HG02885 (cell line): ENCODE data around the gene RPS6KB2.

ENCODE experiments used
- ATAC-seq: cut with Tn5 transposase; IDR thresholded peaks from one replicate; pipeline ENCODE4 v1.9.1; 2021; ENCODE audit warnings: mild to moderate bottlenecking; ENCODE audit not compliant: unreplicated experiment, poor library complexity

Gene RPS6KB2

DNA sequence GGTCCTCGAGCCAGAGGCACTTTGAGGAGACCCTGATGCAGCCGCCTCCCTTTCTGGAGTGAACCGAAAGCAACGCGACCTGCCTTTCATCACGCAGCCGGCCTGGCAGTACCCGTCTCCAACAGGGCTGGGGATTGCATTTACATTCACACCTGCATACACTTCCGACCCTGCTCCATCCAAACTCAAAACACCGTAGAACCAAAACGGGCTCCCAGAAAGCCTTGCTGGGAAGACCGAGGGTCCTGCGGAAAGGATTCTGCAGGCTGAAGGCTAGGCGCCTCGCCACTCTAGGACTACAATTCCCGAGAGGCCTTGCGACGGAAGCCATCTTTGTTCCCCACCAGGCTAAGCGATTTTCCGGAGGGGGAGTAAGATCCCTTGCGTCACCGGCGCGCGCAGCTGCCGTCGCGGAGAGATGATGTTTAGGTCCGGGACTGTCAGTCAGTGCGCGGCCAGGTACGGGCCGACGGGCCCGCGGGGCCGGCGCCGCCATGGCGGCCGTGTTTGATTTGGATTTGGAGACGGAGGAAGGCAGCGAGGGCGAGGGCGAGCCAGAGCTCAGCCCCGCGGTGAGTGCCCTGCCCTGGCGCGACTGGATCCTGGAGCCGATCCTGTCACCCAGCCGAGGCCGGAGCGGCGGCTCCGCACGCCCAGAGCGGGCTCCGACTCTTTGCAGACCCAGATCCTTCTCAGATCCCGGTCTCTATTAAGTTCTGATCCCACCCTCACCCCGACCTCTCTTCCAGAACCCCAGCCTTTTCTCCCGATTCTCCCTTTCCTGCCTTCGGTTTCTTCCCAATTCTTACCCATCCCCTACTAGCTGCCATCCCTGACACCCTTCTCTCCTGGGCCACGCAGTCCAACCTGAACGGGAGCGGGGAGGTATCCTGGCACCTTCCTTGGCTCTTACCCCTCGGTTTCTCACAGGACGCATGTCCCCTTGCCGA is at the start of gene RPS6KB2:
Gene RPS6KB2 (plus strand): TSS at position 443 of the 950 bp plus-strand sequence. CDS start 52 bp downstream, at position 495.
- peak; percentile 90 for ATAC-seq

DNA sequence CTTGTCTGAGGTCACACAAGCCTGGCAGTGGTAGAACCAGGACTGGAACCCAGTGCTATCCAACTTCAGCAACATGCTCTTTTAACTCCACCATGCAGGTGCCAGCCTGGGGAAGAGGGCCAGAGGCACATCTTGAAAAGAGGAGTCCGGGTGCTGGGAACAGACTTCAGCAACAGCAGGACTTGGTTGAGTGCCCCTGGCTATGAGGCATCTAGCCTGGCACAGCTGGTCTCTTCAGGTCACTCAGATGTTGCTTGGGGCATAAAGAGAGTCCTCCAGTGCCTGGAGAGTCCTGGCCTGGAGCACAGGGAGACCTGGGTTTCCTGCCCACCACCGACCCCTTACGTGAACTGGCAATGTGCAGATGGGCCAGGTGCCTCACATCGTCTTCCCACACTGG is 49.8 kb upstream of the RPS6KB2 start:
- no peak for ATAC-seq

DNA sequence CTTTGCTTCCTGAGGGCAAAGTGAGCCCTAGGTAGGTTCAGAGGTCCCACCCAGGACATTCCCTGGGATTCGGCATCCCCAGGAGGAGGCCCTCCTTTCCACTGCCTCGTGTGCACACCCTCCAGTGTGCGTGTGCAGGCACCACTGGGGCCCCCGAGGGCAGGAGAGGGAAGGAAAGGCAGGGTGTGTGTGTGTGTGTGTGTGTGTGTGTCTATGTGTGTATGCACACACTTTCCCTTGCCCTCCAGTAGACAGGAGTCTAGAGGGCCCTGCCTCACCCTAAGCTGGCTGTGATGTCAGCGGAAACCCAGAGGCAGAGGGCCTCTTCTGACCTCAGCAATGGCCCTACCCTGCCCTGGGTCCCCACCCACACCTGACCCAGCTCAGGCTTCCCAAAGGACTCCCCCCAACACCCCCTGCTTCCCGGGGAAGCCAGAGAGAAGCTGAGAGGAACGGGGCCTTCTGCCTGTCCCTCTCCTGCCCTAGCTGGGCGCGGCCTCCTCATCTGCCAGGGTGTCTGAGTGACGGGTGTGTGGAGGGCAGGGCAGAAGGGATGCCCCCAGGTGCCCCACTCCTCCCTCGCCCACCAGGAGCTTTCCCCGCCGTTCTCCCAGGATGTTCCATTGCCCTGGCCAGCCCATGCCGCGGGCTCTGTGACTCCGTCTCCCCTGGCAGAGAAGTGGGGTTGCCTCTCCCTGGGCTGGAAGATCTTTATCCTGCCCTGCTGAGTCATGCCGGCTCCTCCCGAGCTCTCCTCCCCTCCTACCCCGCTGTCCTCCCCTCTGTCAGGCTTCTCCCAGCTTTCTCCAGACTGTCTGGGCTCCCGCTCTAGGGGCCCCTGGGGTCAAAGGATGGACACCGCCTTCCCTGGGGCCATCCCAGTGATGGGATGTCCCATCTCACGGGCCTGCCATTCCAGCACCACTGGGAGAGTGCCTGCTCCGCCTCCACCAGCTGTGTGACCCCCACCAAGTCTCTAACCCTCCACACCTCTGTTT is 48.9 kb upstream of the RPS6KB2 start:
- no peak for ATAC-seq

DNA sequence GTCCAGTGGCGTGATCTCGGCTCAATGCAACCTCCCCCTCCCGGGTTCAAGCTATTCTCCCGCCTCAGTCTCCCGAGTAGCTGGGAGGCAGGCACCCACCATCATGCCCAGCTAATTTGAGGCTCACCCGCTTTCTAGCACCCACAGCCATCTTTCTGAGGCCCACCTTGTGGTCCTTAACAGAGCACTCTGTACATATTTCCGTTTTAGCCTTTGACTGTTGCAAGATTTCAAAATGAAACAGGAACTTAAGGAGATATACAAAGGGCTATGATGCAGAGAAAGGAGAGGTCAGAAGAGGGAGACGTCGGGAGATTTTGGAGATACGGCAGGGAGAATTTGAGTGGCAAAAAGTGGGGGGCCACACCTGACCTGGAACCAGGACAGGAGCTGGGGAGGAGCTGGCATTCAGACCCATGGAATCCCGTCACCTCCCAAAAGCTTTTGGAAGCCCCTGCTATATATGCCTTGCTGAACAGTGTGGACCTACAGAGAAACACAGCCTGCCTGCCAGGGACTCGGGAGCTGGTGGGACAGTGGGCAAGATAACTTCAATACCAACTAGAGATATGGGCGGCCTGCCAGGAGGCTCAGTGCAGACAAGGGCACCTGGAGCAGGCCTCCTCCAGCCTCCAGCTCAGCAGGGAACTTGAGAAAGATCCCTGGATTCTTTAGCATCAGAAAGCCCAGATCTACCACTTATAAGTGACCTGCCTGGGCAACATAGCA is 46.9 kb upstream of the RPS6KB2 start:
- ATAC-seq: no peak

DNA sequence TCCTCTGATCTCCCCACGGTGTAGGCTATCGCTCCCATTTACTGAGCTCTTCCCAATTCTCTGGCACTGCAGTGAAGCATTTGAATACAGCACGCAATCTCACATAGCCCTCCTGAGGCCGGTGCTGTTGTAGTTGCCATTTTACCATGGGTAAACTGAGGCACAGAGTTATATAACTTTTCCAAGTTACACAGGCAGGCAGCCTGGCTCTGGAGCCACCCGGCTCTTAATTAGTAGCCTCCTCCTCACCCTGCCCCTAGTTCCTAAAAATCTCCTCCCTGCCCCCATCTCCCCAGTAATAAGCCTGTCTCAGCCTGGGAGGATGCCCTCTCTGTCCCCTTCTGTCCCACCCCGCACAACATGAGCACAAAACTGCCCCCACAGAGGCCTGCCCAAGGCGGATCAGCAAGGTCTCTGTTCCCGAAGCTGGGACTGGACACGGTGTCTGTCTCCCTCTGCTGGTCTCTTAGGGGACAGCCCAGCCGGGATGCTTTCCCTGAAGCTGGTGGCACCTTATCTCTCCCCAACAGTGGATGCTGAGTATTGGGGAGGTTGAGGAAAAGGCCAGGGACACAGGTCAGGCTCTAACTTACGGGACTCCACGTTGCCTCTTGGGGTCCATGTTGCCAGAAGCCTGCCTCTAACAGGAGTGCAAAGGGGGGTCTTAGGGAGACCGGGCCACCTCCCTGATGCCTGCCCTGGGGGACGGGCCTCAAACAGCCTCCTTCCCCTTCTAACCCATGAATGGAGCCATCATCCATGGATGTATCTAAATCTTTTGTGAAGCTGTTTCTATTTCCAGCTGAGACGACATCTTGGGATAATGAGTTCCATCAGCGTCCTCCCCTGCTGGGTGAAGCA is 45.8 kb upstream of the RPS6KB2 start:
- no peak for ATAC-seq

DNA sequence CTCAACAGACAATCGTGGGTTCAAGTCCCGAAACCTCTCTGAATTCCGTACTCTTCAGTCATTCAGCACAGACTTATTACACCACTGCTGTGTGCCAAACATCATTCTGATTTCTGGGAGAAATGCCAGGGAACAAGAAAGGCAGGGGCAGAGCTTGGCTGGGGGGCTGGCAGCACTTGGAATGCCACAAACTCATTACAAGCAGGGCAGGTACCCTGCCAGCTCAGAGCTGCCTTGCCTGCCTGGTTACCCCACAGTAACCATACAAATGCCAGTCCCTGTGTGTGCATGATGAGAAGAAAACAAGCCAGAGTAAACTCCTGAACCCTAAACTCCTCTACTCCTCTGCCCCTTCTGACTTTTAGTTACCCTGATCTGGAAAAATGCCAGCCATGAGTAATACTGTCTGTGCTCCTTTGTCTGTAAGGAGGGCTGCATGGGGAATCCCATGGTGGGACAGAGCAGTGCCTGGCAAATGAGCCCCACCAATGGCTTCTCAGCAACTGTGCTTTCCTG is 43.4 kb upstream of the RPS6KB2 start:
- ATAC-seq: no peak

DNA sequence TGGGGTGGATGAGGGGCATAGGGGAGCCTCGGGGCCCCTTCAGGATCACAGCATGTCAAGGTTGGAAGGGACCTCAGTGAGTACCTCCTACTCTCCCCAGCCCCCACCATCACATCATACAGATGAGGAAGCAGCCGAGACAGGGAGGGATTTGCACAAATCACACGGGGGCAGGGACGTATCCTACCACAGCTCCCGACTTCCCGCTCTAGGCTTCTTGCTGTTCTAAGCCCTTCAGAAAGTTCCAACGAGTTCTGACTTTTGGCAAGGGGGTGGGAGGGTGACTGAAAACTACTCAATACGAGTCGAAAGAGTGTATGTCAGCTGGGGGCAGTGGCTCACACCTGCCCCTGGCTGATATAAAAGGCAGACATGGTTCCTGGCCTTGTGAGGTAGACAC is 41.2 kb upstream of the RPS6KB2 start:
- ATAC-seq: no peak

DNA sequence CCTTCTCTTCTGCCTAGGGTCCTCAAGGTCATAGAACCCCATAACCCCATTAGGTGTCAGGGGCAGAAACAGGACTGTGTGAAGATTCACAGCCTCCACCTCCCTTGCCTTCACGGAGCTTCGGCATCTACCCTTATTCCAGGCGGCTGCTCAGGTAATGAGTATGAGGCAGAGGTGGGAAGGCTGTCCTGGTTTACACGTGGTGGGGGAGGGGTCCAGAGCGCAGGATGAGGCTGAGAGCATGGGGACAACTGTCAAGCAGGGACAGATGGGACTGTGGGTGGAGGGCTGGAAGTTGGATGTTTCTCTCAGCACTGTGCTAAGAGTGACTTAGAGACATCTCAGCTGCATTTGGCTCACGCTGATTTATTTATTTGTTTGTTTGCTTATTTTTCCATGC is 40.8 kb upstream of the RPS6KB2 start:
- ATAC-seq: no peak

DNA sequence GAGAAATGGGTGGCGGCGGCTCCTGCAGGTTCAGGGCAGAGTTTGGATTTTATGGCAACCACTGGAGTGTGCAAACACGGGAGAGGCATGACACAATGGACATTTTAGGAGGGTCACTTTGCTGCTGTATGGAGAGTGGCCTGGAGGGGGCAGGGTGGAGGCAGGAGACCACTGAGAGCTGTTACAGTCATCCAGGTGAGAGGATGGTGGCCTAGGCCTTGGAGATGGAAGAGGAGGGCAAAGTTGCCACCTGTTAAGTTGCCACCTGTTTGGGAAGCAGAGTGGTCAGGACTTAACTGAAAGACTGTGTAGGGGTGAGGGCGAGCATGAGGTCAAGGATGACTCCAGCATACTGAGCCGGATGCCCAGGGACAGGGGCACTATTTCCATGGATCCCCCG is 38.8 kb upstream of the RPS6KB2 start:
- no peak for ATAC-seq

DNA sequence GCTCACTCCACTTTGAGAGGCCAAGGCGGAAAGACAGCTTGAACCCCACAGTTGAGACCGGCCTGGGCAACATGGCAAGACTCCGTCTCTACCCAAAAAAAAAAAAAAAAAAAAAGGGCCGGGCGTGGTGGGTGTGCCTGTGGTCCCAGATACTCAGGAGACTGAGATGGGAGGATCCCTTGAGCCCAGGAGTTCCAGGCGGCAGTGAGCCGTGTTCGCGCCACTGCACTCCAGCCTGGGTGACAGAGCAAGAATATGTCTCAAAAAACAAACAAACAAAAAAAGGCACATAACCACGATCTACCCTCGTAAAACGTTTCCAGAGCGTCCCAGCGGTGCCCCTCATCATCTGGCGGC is 37.4 kb upstream of the RPS6KB2 start:
- no peak for ATAC-seq

DNA sequence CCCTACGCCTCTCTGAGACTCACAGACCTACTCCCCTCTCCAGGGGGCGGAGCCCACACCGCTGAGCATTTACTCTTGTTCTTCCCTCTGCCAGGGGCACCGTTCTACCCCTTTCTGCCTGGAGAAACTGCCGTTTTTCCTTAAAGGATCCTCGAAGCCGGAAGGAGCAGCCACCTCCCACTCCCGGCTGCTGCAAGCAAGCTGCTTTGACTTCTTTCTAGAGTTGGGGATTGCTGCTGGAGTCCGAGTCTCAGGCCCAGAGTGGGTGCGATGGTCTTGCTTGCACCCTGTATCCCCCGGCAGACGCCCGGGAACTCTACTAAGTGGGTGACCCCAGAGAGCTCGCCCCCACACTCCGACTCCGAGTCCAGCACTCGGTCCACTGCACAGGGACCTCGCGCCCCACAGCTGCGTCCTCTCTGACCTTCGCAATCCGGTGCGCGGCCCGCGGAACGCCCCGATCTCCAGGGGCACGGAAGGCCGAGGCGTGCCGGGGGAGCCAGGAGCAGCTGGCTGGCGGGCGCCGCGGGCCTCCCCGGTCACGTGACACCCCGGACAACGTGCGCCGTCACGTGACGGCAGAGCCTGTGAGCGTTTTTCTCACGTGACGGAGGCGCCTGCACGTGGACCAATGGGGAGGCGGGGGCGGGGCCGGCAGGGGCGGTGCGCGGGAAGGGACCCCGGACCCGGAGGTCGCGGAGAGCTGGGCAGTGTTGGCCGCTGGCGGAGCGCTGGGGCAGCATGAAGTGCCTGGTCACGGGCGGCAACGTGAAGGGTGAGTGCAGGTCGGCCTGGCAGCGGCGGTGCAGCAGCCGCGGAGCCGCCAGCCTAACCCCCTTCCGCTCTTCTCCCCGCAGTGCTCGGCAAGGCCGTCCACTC is 36.8 kb upstream of the RPS6KB2 start, which contains the start of gene RAD9A:
Gene RAD9A (plus strand): TSS at position 683 of the 879 bp plus-strand sequence. CDS start 59 bp downstream, at position 742.
- ATAC-seq: peak; percentile 79

DNA sequence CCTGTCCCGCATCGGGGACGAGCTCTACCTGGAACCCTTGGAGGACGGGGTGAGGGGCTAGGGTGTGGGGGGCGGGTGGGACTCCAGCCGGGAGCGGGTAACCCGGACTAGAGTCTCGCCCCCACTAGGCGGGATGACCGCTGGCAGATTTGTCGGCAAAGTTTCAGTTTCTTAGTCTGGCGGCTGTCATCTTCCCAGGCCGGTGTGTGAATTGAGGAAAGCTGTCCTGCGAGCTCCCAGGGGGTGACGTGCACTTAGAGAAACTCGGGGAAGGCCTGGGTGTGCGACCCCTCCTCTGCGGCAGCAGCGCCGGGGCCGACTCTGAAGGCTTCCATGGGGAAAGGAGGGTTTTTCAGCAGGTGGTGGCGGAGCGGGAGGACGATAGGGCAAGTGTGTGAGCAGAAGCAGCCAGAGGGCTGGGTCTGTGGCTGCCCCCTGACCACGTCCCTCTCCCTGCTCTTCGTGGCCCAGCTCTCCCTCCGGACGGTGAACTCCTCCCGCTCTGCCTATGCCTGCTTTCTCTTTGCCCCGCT is 36.0 kb upstream of the RPS6KB2 start:
- ATAC-seq: no peak

DNA sequence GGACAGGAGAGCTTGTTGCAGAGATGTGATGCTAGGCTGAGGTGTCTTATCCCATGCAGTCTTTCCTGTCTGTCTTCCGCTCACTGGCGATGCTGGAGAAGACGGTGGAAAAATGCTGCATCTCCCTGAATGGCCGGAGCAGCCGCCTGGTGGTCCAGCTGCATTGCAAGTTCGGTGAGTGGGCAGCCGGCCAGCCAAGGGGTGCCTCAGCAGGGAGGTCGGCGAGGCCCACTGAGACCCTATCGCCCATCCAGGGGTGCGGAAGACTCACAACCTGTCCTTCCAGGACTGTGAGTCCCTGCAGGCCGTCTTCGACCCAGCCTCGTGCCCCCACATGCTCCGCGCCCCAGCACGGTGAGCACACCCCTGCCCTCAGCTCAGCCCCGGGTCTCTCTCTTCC is 34.9 kb upstream of the RPS6KB2 start:
- ATAC-seq: no peak

DNA sequence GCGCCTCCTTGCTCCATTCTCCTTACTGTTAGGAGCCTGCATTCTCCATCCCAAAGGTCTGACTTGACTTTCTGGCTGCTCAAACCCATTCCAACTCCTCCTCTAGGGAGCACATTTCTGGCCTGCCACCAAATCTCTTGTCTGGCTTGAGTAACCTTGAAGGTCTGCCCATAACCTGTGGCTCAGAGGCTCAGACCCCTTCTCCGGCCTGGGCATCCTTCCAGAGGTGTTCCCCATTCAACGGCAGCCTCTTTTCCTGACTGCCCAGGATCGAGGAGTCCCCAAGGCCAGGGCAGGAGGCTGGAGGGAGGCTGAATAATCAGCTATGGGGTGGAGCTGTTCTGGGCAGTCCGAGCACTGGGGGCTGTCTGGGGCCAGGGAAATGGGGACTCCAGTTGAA is 34.3 kb upstream of the RPS6KB2 start:
- no peak for ATAC-seq

DNA sequence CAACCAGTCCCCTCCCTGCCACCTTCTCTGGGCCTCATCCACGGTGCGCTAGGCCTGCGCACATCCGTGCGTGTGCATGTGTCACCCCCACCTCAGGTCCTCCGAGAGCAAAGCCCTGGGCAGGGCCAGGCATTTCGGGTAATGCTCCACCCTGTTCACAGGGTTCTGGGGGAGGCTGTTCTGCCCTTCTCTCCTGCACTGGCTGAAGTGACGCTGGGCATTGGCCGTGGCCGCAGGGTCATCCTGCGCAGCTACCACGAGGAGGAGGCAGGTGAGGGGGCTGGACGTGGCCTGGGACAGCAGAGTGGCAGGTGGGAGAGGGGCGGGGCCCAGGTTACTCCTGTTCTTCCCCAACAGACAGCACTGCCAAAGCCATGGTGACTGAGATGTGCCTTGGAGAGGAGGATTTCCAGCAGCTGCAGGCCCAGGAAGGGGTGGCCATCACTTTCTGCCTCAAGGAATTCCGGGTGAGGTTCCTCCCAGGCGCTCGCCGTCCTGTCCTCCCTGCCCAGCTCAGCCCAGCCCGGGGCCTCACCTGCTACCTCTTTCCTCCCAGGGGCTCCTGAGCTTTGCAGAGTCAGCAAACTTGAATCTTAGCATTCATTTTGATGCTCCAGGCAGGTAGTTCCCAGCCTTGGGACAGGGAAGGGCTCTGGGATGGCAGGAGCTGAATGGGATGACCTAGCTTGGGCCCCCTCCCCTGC is 32.6 kb upstream of the RPS6KB2 start:
- no peak for ATAC-seq

DNA sequence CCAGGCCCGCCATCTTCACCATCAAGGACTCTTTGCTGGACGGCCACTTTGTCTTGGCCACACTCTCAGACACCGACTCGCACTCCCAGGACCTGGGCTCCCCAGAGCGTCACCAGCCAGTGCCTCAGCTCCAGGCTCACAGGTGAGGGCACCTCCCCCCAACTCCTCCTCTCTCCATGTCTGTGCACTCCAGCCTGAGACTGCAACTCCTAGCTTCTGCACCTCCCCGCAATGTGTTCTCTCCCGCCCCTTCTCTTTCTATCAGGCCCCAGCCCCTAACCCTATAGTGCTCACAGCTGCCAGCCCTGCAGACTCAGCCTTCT is 32.1 kb upstream of the RPS6KB2 start:
- ATAC-seq: no peak

DNA sequence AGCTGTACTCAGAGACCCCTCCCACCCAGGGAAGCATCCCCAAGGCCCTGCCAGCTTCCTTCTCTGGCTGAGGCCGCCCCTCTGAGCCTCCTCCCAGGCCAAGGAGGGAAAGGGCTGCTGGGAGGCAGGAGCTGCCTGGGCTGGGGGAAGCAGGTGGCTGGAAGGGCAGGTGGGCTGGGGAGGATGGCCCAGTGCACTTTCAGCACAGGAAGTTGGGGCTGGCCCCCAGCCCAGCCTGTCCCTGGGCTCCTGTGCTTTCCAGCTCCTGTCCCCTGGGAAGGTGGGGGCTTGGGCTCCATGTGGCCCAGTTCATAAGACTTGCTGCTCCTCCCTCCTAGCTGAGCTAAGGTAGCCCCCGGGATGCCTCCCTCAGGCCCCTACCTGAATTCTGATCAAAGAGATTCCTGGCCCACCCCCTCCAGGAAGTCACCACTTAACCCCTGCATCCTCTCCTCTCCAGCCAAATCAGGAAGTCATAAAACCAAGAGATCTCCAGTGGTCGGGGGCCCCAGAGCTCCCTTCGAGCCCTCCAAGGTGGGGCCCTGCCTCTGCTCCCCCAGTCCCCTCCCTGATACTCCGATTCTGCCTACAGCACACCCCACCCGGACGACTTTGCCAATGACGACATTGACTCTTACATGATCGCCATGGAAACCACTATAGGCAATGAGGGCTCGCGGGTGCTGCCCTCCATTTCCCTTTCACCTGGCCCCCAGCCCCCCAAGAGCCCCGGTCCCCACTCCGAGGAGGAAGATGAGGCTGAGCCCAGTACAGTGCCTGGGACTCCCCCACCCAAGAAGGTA is 31.5 kb upstream of the RPS6KB2 start:
- ATAC-seq: no peak
